HG02885 (cell line): ENCODE results near the gene ASB8.
"Not testable (repeated sequence)": the region's sequence is repeated elsewhere in the genome, so short reads cannot be mapped to it uniquely, and the experiment has no call there.

ENCODE experiments used
- ATAC-seq: cut with Tn5 transposase; IDR thresholded peaks from one replicate; pipeline ENCODE4 v1.9.1; 2021; ENCODE audit warnings: mild to moderate bottlenecking; ENCODE audit not compliant: unreplicated experiment, poor library complexity

The ASB8 gene

GRCh38 chr12:48143898-48144297 is 13.4 kb downstream of the ASB8 start:
- ATAC-seq: no peak

DNA sequence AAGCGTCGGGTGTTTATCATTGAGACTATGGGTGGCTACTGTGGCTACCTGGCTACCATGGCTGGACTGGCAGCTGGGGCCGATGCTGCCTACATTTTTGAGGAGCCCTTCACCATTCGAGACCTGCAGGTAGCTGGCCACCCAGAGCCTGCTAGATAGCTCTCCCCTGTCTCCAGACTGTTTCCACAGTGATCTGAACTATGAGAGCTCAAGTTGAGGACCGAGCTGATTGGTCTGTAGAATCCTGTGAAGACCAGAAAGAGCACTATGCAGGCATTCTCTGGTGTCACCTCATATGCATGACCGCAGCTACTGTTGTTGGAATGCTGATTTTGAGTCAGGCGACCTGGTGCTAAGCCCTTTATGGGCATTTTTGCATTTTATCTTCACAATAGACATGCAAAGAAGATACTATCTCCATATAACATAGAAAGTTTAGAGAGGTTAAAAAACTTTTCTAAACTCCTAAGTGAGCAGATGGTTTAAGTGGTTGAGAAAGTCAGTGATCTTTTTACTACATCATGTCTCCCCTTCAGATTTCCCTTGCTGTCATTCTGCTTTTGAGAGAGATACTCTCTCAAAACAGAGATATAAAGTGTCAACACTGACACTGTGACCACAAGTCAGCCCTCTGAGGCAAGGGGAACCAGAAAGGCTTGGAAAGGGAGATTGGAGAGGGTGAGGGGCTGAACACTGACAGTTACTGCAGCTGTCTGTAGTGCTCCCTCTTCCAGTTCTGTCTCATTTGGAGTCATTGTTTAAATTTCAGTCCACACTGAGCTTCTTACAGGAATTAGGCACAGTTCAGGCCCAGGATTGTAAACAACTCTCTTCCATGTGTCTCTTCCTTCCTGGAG is 14.3 kb downstream of the ASB8 start:
- ATAC-seq: no peak

DNA sequence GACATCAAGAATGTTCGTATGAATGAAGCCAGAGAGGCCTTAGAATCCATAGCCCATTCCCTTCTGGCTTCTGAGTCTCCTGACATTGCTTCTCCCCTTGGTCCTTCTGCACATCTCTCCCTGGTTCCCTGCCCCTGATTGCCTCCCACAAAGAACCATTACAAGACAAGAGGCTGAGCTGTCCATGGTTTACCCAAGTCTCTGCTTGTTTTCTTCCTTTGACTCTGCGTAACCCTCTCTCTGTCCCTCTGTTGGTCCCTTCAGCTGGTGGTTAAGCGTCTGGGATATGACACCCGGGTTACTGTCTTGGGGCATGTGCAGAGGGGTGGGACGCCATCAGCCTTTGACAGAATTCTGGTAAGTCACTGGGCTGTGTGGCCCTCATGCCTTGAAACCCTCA is 22.3 kb downstream of the ASB8 start:
- no peak for ATAC-seq

DNA sequence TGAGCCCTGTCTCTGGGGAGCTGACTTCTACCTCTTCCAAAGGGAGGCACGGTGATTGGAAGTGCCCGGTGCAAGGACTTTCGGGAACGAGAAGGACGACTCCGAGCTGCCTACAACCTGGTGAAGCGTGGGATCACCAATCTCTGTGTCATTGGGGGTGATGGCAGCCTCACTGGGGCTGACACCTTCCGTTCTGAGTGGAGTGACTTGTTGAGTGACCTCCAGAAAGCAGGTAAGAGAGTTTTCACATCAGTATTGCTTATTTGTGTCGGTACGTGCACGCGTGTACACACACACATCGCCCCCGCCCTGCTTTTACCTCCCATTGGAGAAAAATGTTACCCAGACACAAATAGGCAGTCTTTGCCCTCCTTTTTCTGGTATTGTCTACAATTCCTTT is 24.5 kb downstream of the ASB8 start:
- ATAC-seq: no peak

GRCh38 chr12:48131517-48131916 is 25.8 kb downstream of the ASB8 start:
- no peak for ATAC-seq

DNA sequence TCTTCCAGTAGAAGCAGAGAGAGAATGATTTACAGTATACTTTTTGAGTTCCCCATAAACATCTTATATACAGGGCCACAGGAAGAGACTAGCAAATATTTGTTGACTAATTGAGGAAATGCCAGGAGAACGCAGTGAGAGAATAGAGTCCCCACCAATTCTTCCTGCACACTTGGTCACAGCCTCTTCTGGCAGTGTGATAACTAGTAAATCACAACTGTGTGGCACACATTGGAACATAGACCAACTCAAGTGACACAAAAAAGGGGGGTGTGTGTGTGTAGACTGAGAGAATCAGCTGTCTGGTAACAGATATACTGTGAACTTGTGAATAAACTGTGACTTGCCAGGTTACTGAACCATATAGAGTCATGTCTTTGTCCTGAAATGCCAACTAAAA is 27.9 kb downstream of the ASB8 start:
- ATAC-seq: no peak

DNA sequence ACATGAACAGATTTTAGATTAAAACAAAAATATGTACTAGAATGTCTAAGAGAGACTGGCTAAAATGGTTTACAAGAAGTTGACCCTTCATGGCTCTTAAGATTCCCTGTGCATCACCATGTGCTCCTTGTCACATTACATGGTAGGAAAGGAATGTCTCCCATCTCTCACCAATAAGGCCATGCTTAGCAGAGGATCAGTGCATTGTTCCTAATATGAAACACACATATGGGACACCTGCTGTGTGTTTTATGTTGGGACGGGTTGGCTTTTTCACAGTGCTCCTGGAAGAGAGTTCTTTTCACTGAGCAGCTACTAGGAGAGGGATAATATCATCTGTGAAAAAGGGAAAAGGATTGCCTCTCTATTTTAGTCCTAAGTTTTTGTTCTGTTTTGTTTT is 28.5 kb downstream of the ASB8 start:
- no peak for ATAC-seq

DNA sequence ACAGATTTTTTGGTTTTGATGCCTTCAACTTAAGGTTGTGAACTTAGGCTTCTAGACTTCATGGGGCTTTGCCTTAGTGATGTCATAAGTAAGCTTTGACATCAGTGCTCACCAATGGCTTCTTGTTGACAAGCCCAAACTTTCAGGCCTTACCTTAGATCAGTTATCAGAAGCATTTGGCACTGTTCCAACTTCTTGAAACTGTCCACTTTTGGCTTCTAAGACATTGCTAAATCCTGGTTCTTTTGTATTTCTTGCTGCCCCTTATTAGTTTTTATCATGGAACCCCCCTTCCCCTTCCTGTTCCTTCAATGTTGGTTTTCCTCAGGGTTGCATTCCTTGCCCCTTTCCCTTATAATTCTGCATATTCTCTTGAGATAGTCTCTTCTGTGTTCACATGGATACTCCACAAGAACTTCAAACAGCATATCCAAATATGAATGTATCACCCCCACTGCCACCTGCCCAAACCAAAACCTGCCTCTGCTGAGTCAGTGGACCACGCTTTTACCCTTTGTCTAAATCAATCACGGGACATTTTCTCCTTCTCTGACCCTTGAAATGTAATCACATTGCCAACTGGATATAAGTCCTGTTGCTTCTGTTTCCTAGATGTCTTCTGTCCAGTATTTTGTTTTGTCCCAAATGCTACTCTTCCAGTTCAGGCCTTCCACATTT is 30.2 kb downstream of the ASB8 start:
- ATAC-seq: no peak

DNA sequence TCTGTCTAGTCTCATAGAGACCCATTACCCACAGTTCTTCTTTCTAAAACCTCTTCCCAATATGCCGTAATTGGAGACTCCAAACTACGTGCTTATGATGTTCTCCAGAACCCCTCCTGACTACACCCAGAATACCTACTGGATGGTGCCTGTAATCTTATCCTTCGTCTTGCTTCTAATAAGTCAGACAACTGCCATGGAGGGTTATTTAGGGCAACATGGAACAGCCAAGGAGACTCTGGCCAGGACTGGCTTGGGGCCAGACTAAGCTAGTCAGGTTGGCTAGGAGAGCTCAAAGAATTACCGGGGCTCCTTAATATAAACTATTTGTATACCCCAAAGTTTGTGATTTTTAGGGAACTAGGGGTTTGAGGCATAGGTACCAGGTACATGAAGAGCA is 31.3 kb downstream of the ASB8 start:
- no peak for ATAC-seq

DNA sequence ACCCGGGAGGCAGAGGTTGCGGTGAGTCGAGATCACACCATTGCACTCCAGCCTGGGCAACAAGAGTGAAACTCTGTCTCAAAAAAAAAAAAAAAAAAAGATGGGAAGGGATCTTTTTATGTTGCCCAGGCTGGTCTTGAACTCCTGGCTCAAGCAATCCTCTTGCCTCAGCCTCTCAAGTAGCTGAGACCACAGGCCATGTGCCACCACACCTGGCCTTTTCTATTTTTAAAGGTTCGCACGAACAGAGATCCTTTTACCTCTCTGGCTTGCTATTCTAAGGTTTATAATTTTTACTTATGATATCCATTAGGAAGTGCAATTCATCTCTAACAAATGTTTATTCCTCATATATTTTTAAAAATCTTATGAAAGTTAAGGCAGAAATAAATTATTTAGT is 31.8 kb downstream of the ASB8 start:
- ATAC-seq: not testable (repeated sequence)

DNA sequence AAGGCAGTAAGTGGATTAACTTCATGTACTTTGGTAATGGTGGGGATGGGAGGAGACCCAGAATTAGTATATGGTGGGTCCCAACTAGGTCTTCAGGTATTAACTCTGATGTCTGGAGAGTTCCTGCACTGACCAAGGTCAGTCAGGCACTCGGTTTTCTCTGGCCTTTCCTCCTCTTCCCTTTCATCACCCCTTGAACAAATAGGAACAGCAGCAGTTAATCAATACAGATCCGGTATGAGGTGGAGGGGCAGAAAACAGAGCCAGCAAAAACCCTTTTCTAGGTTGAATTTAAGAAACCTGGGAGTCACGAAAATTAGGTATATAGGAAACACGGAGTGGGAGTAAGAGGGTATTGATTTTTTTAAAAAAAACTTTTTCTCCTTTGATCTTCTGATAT is 34.1 kb downstream of the ASB8 start:
- no peak for ATAC-seq

GRCh38 chr12:48122065-48122834 is 35.1 kb downstream of the ASB8 start:
- no peak for ATAC-seq

- ATAC-seq: no peak
These were observed 35.8 kb downstream of the ASB8 start for GRCh38 chr12:48121522-48121921.

- peak; percentile 5 for ATAC-seq
These were observed 37.5 kb downstream of the ASB8 start for GRCh38 chr12:48119834-48120195.

DNA sequence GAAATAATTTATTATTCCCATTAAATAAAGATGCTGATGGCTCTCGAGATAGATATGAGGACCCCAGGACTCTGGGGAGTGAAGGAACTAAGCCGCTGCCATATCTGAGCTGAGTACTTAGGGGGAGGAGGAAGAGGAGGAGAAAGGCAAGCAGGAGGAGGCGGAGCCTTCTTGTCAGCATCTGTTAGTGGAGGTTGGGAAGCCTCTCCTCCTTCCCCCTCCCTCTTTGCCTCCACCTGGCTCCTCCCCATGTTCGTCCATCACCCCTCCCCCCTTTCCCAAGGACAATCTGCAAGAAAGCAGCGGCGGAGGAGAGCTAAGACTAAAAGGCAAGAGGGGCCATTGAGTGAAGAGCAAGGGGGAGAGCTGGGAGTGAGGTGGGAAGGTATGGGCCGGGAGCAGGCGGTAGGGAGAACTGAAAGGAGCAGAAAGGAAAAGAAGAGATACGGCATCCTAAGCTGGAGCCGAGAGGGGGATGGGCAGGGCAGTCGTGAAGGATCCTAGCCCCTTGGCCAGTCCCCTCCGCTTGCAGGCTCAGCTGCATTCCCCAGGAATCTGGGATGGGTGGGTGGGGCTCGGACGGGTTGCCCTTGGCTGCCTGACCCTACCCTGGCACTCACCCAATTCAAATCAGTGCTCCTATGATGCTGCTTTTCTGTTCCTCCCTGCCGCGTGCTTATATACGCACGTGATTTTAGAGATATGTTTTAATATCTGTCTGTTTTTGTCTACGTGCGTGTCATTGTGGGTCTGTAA is 38.1 kb downstream of the ASB8 start, which contains the start of gene PFKM:
PFKM (plus strand) TSS at position 287 of the 756 bp plus-strand sequence. CDS start 3,411 bp downstream, outside the sequence.
- peak; percentile 100 for ATAC-seq

- ATAC-seq: no peak
These were observed 38.9 kb downstream of the ASB8 start for GRCh38 chr12:48118284-48118871.

GRCh38 chr12:48115957-48116356 is 41.4 kb downstream of the ASB8 start:
- ATAC-seq: no peak

DNA sequence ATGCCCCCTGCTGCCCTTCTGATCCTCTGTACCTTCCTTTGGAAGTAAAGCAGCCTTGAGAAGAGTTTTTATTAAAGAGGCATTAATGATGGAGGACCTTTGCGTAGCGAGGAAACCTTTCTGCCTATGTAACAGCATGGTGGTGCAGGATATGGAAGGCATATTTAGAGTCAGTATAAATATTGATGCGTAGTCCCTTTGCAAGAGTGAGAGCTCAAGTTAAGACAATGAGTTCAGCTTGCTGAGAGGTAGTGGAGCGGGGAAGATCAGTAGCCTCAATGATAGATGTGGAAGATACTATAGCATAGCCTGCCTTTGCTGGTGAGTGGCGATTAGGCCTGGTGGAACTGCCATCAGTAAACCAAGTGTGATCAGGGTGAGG is 46.0 kb downstream of the ASB8 start:
- not testable (repeated sequence) for ATAC-seq

GRCh38 chr12:48110691-48111311 is 46.5 kb downstream of the ASB8 start:
- no peak for ATAC-seq

DNA sequence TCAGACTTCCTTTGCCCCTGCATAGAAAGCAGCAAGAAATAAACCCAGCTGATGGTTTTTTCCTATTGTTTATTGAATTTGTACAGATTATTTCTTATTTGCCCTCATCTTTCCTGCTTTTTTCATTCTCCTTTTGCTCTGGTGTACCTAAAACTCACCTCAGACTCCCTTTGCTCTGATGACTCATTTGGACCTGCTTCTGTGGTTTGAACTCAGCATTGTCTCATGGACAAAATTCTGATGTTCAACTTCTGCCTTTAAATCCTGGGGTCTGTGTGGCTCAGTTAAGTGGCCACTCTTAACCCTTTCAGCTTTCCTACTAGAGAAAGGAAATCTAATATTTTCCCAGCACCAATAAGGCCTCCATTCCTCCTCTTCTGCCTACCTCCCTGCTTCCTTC is 47.9 kb downstream of the ASB8 start:
- ATAC-seq: no peak
